ENCODE data around the gene PKNOX2.

PKNOX2 gene

GRCh38 chr11:125376856-125377255, 212.3 kb downstream of the PKNOX2 start:
- Histone ChIP-seq H3K4me3 (ENCODE audit: low read depth, low read length) (no peak overlapping the region), H3K4me1 (ENCODE audit: control insufficient read depth, insufficient read depth, low read length) (peaks cover 11% of the 10 kb centered on the region), H3K27me3 (ENCODE audit: control insufficient read depth, insufficient read depth, low read length) (peaks cover 8% of the 10 kb centered on the region), H3K36me3 (ENCODE audit: control insufficient read depth, insufficient read depth, low read length) (no peaks in the 10 kb centered on the region), H3K27ac (ENCODE audit: low read depth, low read length) (no peak overlapping the region), H3K9ac (ENCODE audit: low read depth, low read length) (no peak overlapping the region), H3K9me3 (ENCODE audit: control insufficient read depth, insufficient read depth, low read length) (no peaks in the 10 kb centered on the region)

DNA sequence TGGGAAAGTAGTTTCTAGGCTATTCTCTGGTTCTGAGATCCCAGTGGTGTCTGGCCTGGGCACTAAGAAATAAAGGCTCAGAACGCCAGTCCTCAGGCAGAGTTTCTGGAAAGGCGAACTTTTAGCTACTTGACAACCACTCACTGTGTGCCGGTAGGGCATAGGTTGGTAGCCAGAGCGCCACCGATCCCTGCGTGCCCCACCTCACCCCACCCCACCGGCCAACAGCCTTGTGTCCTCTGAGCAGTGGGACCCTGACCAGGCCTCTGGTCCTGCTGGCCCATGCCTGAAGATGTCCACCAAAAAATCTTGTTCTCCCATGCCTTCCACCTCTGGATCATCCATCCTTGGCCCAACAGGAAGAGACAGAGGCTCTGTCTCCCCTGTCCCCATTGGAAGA, 213.5 kb downstream of the PKNOX2 start:
- Histone ChIP-seq H3K9ac (ENCODE audit: low read depth, low read length) (no peak overlapping the region), H3K36me3 (ENCODE audit: control insufficient read depth, insufficient read depth, low read length) (no peaks in the 10 kb centered on the region), H3K9me3 (ENCODE audit: control insufficient read depth, insufficient read depth, low read length) (no peaks in the 10 kb centered on the region), H3K27ac (ENCODE audit: low read depth, low read length) (no peak overlapping the region), H3K4me3 (ENCODE audit: low read depth, low read length) (no peak overlapping the region), H3K27me3 (ENCODE audit: control insufficient read depth, insufficient read depth, low read length) (peaks cover 4% of the 10 kb centered on the region; the same call in 1 of the 2 replicates), H3K4me1 (ENCODE audit: control insufficient read depth, insufficient read depth, low read length) (peaks cover 4% of the 10 kb centered on the region; the same call in 1 of the 2 replicates)

GRCh38 chr11:125378571-125378970, 214.0 kb downstream of the PKNOX2 start:
- H3K27ac ChIP-seq (ENCODE audit: low read depth, low read length), result no peak overlapping the region
- no peak overlapping the region for H3K9ac ChIP-seq (ENCODE audit: low read depth, low read length)
- H3K4me1 ChIP-seq (ENCODE audit: control insufficient read depth, insufficient read depth, low read length), result peaks cover 4% of the 10 kb centered on the region; the same call in 1 of the 2 replicates
- H3K36me3 ChIP-seq (ENCODE audit: control insufficient read depth, insufficient read depth, low read length), result no peaks in the 10 kb centered on the region
- no peak overlapping the region for H3K4me3 ChIP-seq (ENCODE audit: low read depth, low read length)
- H3K9me3 ChIP-seq (ENCODE audit: control insufficient read depth, insufficient read depth, low read length), result no peaks in the 10 kb centered on the region
- H3K27me3 ChIP-seq (ENCODE audit: control insufficient read depth, insufficient read depth, low read length), result peaks cover 3% of the 10 kb centered on the region; the same call in 1 of the 2 replicates

DNA sequence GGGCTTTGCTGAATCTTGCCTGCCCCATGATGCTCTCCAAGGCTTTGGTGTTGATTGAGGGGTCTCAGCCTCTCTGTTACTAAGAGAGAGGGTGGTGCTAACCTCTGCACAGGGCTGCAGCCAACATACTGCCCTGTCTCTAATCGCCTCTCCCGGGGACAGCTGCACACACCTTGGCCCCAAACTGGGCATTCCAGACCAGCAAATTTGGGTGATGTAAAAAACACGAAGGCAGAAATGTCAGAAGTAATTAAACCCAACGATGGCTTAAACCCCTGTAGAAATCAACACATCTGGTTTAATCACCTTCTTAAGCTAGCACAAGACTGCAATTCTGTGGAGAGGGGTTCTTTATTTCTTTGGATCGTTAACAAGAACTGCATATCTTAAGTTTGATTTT, 215.0 kb downstream of the PKNOX2 start:
- H3K4me1 ChIP-seq (ENCODE audit: control insufficient read depth, insufficient read depth, low read length), result peaks cover 4% of the 10 kb centered on the region; the same call in 1 of the 2 replicates

GRCh38 chr11:125379981-125380380, 215.4 kb downstream of the PKNOX2 start:
- Histone ChIP-seq H3K4me3 (ENCODE audit: low read depth, low read length) (no peak overlapping the region), H3K9ac (ENCODE audit: low read depth, low read length) (no peak overlapping the region), H3K4me1 (ENCODE audit: control insufficient read depth, insufficient read depth, low read length) (peaks cover 4% of the 10 kb centered on the region; the same call in 1 of the 2 replicates), H3K27me3 (ENCODE audit: control insufficient read depth, insufficient read depth, low read length) (no peaks in the 10 kb centered on the region), H3K9me3 (ENCODE audit: control insufficient read depth, insufficient read depth, low read length) (no peaks in the 10 kb centered on the region), H3K27ac (ENCODE audit: low read depth, low read length) (no peak overlapping the region), H3K36me3 (ENCODE audit: control insufficient read depth, insufficient read depth, low read length) (no peaks in the 10 kb centered on the region)

More for the DNA sequence above, 215.0 kb downstream of the PKNOX2 start:
- Histone ChIP-seq H3K9me3 (ENCODE audit: control insufficient read depth, insufficient read depth, low read length) (no peaks in the 10 kb centered on the region), H3K27me3 (ENCODE audit: control insufficient read depth, insufficient read depth, low read length) (no peaks in the 10 kb centered on the region), H3K9ac (ENCODE audit: low read depth, low read length) (no peak overlapping the region), H3K27ac (ENCODE audit: low read depth, low read length) (no peak overlapping the region), H3K4me3 (ENCODE audit: low read depth, low read length) (no peak overlapping the region), H3K36me3 (ENCODE audit: control insufficient read depth, insufficient read depth, low read length) (no peaks in the 10 kb centered on the region)

DNA sequence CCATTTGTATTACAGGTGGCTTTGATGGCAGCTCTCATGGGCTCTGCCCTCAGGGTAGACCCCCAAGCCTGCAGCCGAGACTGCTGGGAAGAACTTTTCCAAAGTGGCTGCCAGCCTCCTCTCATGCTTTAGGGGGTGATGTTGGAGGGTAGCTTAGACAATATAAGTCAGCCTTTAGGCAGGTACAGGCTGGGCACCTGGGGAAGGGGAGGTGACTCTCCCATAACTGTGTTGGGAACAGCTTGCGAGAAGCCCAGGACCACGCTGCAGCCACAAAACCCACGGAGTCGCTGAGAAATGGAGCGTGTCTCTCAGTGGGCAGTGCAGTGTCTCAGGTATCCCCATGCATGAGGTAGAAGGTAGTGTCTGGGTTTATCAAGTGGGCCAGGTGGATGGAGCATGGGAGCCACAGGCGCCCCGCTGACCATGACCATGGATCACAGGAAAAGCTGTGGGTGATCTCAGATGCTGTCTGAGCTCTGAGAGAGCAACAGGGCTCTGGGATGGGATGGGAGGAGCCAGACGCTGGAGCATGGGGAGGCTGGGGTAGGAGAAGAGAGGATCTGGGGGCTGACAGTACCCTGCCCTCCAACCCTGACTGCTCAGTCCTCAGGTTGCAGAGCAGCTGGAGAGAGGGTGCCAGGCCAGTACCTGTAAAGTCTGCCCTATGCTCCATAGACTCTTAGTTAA, 216.3 kb downstream of the PKNOX2 start:
- Histone ChIP-seq H3K4me3 (ENCODE audit: low read depth, low read length) (no peak overlapping the region), H3K27ac (ENCODE audit: low read depth, low read length) (no peak overlapping the region), H3K4me1 (ENCODE audit: control insufficient read depth, insufficient read depth, low read length) (peaks cover 3% of the 10 kb centered on the region; the same call in 1 of the 2 replicates), H3K9ac (ENCODE audit: low read depth, low read length) (no peak overlapping the region), H3K36me3 (ENCODE audit: control insufficient read depth, insufficient read depth, low read length) (no peaks in the 10 kb centered on the region), H3K9me3 (ENCODE audit: control insufficient read depth, insufficient read depth, low read length) (no peaks in the 10 kb centered on the region), H3K27me3 (ENCODE audit: control insufficient read depth, insufficient read depth, low read length) (no peaks in the 10 kb centered on the region)

- no peaks in the 10 kb centered on the region for H3K27me3 ChIP-seq (ENCODE audit: control insufficient read depth, insufficient read depth, low read length)
- no peak overlapping the region for H3K4me3 ChIP-seq (ENCODE audit: low read depth, low read length)
- H3K36me3 ChIP-seq (ENCODE audit: control insufficient read depth, insufficient read depth, low read length), result no peaks in the 10 kb centered on the region
- no peaks in the 10 kb centered on the region for H3K9me3 ChIP-seq (ENCODE audit: control insufficient read depth, insufficient read depth, low read length)
- H3K27ac ChIP-seq (ENCODE audit: low read depth, low read length), result no peak overlapping the region
- H3K4me1 ChIP-seq (ENCODE audit: control insufficient read depth, insufficient read depth, low read length), result no peaks in the 10 kb centered on the region
- no peak overlapping the region; the same call in 1 of the 2 replicates for H3K9ac ChIP-seq (ENCODE audit: low read depth, low read length)
Measured at GRCh38 chr11:125381499-125382044, 217.0 kb downstream of the PKNOX2 start.

- no peak overlapping the region for H3K9ac ChIP-seq (ENCODE audit: low read depth, low read length)
- no peak overlapping the region for H3K27ac ChIP-seq (ENCODE audit: low read depth, low read length)
- no peaks in the 10 kb centered on the region for H3K9me3 ChIP-seq (ENCODE audit: control insufficient read depth, insufficient read depth, low read length)
- H3K36me3 ChIP-seq (ENCODE audit: control insufficient read depth, insufficient read depth, low read length), result no peaks in the 10 kb centered on the region
- H3K27me3 ChIP-seq (ENCODE audit: control insufficient read depth, insufficient read depth, low read length), result no peaks in the 10 kb centered on the region
- H3K4me3 ChIP-seq (ENCODE audit: low read depth, low read length), result no peak overlapping the region
- H3K4me1 ChIP-seq (ENCODE audit: control insufficient read depth, insufficient read depth, low read length), result no peaks in the 10 kb centered on the region
Measured at GRCh38 chr11:125382314-125382791, 217.8 kb downstream of the PKNOX2 start.

GRCh38 chr11:125382822-125383221, 218.3 kb downstream of the PKNOX2 start:
- no peaks in the 10 kb centered on the region for H3K27me3 ChIP-seq (ENCODE audit: control insufficient read depth, insufficient read depth, low read length)
- H3K9ac ChIP-seq (ENCODE audit: low read depth, low read length), result no peak overlapping the region
- H3K36me3 ChIP-seq (ENCODE audit: control insufficient read depth, insufficient read depth, low read length), result no peaks in the 10 kb centered on the region
- no peaks in the 10 kb centered on the region for H3K4me1 ChIP-seq (ENCODE audit: control insufficient read depth, insufficient read depth, low read length)
- no peak overlapping the region for H3K4me3 ChIP-seq (ENCODE audit: low read depth, low read length)
- H3K27ac ChIP-seq (ENCODE audit: low read depth, low read length), result no peak overlapping the region
- H3K9me3 ChIP-seq (ENCODE audit: control insufficient read depth, insufficient read depth, low read length), result no peaks in the 10 kb centered on the region

DNA sequence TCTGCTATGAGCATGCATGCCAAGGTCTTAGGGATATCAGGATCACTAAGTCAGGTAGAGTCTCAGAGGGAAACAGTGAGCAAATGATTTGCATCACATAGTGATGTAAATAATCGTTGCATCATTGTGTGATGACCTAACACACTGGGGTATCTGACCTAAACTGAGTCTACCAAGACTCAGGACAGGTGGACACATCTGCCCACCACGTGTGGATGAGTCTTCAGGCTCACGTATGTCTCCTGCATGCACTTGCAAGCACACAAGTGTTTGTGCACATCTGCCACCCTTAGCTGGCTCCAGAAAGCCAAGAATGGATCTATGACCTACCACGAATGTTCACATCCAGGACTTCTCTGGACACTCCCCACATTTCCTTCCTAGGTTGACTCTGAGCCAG, 220.3 kb downstream of the PKNOX2 start:
- Histone ChIP-seq H3K9me3 (ENCODE audit: control insufficient read depth, insufficient read depth, low read length) (no peaks in the 10 kb centered on the region), H3K9ac (ENCODE audit: low read depth, low read length) (no peak overlapping the region), H3K4me1 (ENCODE audit: control insufficient read depth, insufficient read depth, low read length) (no peaks in the 10 kb centered on the region), H3K27ac (ENCODE audit: low read depth, low read length) (no peak overlapping the region), H3K4me3 (ENCODE audit: low read depth, low read length) (no peak overlapping the region), H3K27me3 (ENCODE audit: control insufficient read depth, insufficient read depth, low read length) (no peaks in the 10 kb centered on the region), H3K36me3 (ENCODE audit: control insufficient read depth, insufficient read depth, low read length) (no peaks in the 10 kb centered on the region)

DNA sequence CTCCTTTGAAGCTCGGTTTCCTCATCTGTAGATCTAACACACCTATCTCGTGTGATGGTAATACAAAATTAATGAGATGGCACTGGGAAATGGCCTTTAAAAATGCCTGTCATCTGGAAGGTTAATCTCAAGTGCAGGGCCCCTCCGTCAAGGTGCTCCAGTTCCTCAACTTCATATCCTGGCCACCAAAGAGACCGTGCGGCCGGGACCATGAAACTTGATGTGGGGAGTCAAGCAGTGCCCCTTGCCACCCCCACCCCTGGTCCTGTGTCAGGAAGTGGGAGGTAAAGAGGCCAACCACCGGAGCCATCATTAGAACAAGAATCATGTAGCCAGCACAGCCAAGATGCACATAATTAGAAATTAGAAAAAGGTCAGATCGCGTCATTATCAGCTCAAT, 223.3 kb downstream of the PKNOX2 start:
- Histone ChIP-seq H3K36me3 (ENCODE audit: control insufficient read depth, insufficient read depth, low read length) (no peaks in the 10 kb centered on the region), H3K27me3 (ENCODE audit: control insufficient read depth, insufficient read depth, low read length) (no peaks in the 10 kb centered on the region), H3K27ac (ENCODE audit: low read depth, low read length) (no peak overlapping the region), H3K4me3 (ENCODE audit: low read depth, low read length) (no peak overlapping the region), H3K9me3 (ENCODE audit: control insufficient read depth, insufficient read depth, low read length) (no peaks in the 10 kb centered on the region), H3K4me1 (ENCODE audit: control insufficient read depth, insufficient read depth, low read length) (peaks cover 13% of the 10 kb centered on the region), H3K9ac (ENCODE audit: low read depth, low read length) (no peak overlapping the region)

Data from HUES48 (cell line).